DMS 273 (cell line): ENCODE results near the gene CYP4F3.
"Not testable (repeated sequence)": the region's sequence is repeated elsewhere in the genome, so short reads cannot be mapped to it uniquely, and the experiment has no call there.

Experiments used
- DNase-seq: peaks from one replicate; lab custom pipeline; 2025; ENCODE audit not compliant: unreplicated experiment; lab: John Stamatoyannopoulos, UW

CYP4F3 gene

GRCh38 chr19:15640294-15640903 lies at the start of gene CYP4F3:
Gene CYP4F3, plus strand, starts transcription at chr19:15640897. Its CDS starts 519 bp downstream, at chr19:15641416.
- peak; percentile 57 for DNase-seq

- no peak for DNase-seq
Measured at GRCh38 chr19:15591796-15592195, 48.9 kb upstream of the CYP4F3 start.

- not testable (repeated sequence) for DNase-seq
Measured at GRCh38 chr19:15592506-15592905, 48.2 kb upstream of the CYP4F3 start.

- DNase-seq, result not testable (repeated sequence)
Measured at GRCh38 chr19:15593766-15594165, 46.9 kb upstream of the CYP4F3 start.

GRCh38 chr19:15595069-15595468 lies 45.6 kb upstream of the CYP4F3 start:
- no peak for DNase-seq

- DNase-seq, result not testable (repeated sequence)
Measured at GRCh38 chr19:15607978-15608925, 32.4 kb upstream of the CYP4F3 start.

- DNase-seq, result no peak
Measured at GRCh38 chr19:15609261-15609660, 31.4 kb upstream of the CYP4F3 start.

- no peak for DNase-seq
Measured at GRCh38 chr19:15612342-15612741, 28.4 kb upstream of the CYP4F3 start.

GRCh38 chr19:15613338-15613737 lies 27.4 kb upstream of the CYP4F3 start:
- DNase-seq, result no peak

GRCh38 chr19:15614507-15615379 lies 26.0 kb upstream of the CYP4F3 start, which contains the start of gene CYP4F8:
Gene CYP4F8, plus strand, starts transcription at chr19:15615218. Its CDS starts 399 bp downstream, at chr19:15615617.
- no peak for DNase-seq

- no peak for DNase-seq
Measured at GRCh38 chr19:15615526-15615925, 25.2 kb upstream of the CYP4F3 start.

- no peak for DNase-seq
Measured at GRCh38 chr19:15616183-15616582, 24.5 kb upstream of the CYP4F3 start.

- DNase-seq, result no peak
Measured at GRCh38 chr19:15616627-15617270, 23.9 kb upstream of the CYP4F3 start.

- DNase-seq, result no peak
Measured at GRCh38 chr19:15618321-15618720, 22.4 kb upstream of the CYP4F3 start.

GRCh38 chr19:15621801-15622200 lies 18.9 kb upstream of the CYP4F3 start:
- DNase-seq, result no peak

- no peak for DNase-seq
Measured at GRCh38 chr19:15622991-15623390, 17.7 kb upstream of the CYP4F3 start.

GRCh38 chr19:15623711-15624318 lies 16.9 kb upstream of the CYP4F3 start:
- DNase-seq, result no peak

- no peak for DNase-seq
Measured at GRCh38 chr19:15628236-15629002, 12.3 kb upstream of the CYP4F3 start.
